K562 (cell line): ENCODE measurements around the gene ASCC2. TPM values are rescaled to one million over a fixed set of nuclear protein-coding genes. Genes with fewer than 3 reads are reported as not detected.

ENCODE experiments used
- ATAC-seq: fragments of 200-7000 bp; cut with Tn5 transposase; 3 replicates; pipeline ENCODE4 v1.9.1; 2020; ENCODE audit warnings: moderate library complexity
- BruUV-seq: library from RNA; stranded (reverse); fragments of 400-500 nt; replicated peaks from 2 replicates; lab custom pipeline; 2021; lab: Mats Ljungman, UMichigan
- CTCF ChIA-PET: fragments of 300-600 bp; formaldehyde crosslinking; extraction: SDS; loops from one replicate; lab custom pipeline; 2021; ENCODE audit warnings: low intra/inter-chr PET ratio; lab: Yijun Ruan, JAX
- POLR2A ChIA-PET: fragments of 300-600, 350-650 bp; sonication (Branson Sonifier 250); formaldehyde crosslinking; extraction: SDS; loops from one replicate; lab custom pipeline; 2021; ENCODE audit warnings: antibody characterized with exemption, inconsistent platforms; lab: Yijun Ruan, JAX
- DNase-seq, 4 experiments: peaks; one replicate each; pipeline versions ENCODE4 v3.0.0 to v3.0.0-alpha.2; 2011 to 2018; ENCODE audit warnings: low spot score in 3 of 4, mixed read lengths in 3 of 4; ENCODE audit errors: extremely low read depth in 1 of 4
- FAIRE-seq: peaks from 2 replicates; lab custom pipeline; 2011; peaks lifted over from hg19 to GRCh38; lab: Jason Lieb, UNC
- H2AFZ ChIP-seq: 2 replicates; pipeline ENCODE4 v1.6.0; 2011; ENCODE audit warnings: low read depth, low read length, control low read depth, inconsistent platforms
- H3K27ac ChIP-seq: fragments of 200-600 bp; 3 replicates; pipeline ENCODE4 v1.8.0; 2011; ENCODE audit warnings: low read depth, mild to moderate bottlenecking, control low read depth, inconsistent platforms, low read length, moderate library complexity, mixed read lengths; ENCODE audit errors: extremely low read depth
- H3K27me3 ChIP-seq, 2 experiments: fragments of 300-600 bp in 1 of 2; 2 replicates in 1 of 2; 3 replicates in 1 of 2; pipeline versions ENCODE4 v1.6.0 to v1.8.0; 2011; ENCODE audit warnings: inconsistent platforms in 2 of 2, low read length in 2 of 2, mild to moderate bottlenecking in 1 of 2, mixed read lengths in 1 of 2, moderate library complexity in 1 of 2; ENCODE audit not compliant: control insufficient read depth in 2 of 2, insufficient read depth in 2 of 2
- H3K36me3 ChIP-seq: fragments of 300-600 bp; 3 replicates; pipeline ENCODE4 v1.8.0; 2011; ENCODE audit warnings: mild to moderate bottlenecking, low read length, inconsistent platforms; ENCODE audit not compliant: control insufficient read depth, insufficient read depth
- H3K4me1 ChIP-seq, 2 experiments: fragments of 200-600 bp in 1 of 2; replicated peaks in 1 of 2; 2 replicates in 1 of 2; 3 replicates in 1 of 2; pipeline versions ENCODE4 v1.5.1 to v1.8.0; 2011; ENCODE audit warnings: inconsistent platforms in 2 of 2, low read length in 2 of 2, mild to moderate bottlenecking in 1 of 2, mixed read lengths in 1 of 2, moderate library complexity in 1 of 2; ENCODE audit not compliant: control insufficient read depth in 2 of 2, insufficient read depth in 2 of 2
- H3K4me2 ChIP-seq: 2 replicates; pipeline ENCODE4 v1.6.1; 2011; ENCODE audit warnings: low read length, control low read depth, inconsistent platforms, mixed read lengths; ENCODE audit not compliant: insufficient read depth
- H3K4me3 ChIP-seq: fragments of 200-600 bp; sonication (generic), shearing (Covaris generic); 2 replicates; pipeline ENCODE4 v1.5.1; 2016; ENCODE audit warnings: control low read depth, inconsistent platforms
- H3K79me2 ChIP-seq: fragments of 200-600 bp; 3 replicates; pipeline ENCODE4 v1.8.0; 2011; ENCODE audit warnings: low read length, inconsistent platforms; ENCODE audit not compliant: control insufficient read depth, insufficient read depth
- H3K9ac ChIP-seq, 2 experiments: 2 replicates each; pipeline versions ENCODE4 v1.6.0 to v1.6.1; 2011; ENCODE audit warnings: low read depth in 2 of 2, low read length in 2 of 2, control low read depth in 1 of 2, inconsistent platforms in 1 of 2, mild to moderate bottlenecking in 1 of 2, mixed read lengths in 1 of 2; ENCODE audit not compliant: insufficient read depth in 1 of 2
- H3K9me1 ChIP-seq: one replicate; pipeline ENCODE4 v1.6.0; 2011; ENCODE audit warnings: inconsistent platforms, mild to moderate bottlenecking, low read length, moderate library complexity; ENCODE audit not compliant: control insufficient read depth, insufficient read depth
- H3K9me3 ChIP-seq: replicated peaks from 2 replicates; pipeline ENCODE4 v1.5.1; 2011; ENCODE audit warnings: low read depth, low read length, inconsistent platforms; ENCODE audit not compliant: control insufficient read depth, insufficient read depth
- H4K20me1 ChIP-seq: replicated peaks from 2 replicates; pipeline ENCODE4 v1.6.1; 2011; ENCODE audit warnings: low read length, inconsistent platforms, mixed read lengths; ENCODE audit not compliant: control insufficient read depth, insufficient read depth
- CREB3L1 ChIP-seq: fragments of 450-650 bp; IDR thresholded peaks from 2 replicates; pipeline ENCODE4 v1.6.1; 2014; ENCODE audit warnings: low read depth, mild to moderate bottlenecking, moderate library complexity, borderline replicate concordance
- HES1 ChIP-seq: fragments of 450-650 bp; IDR thresholded peaks from 2 replicates; pipeline ENCODE4 v1.6.1; 2016; ENCODE audit warnings: low read depth, mild to moderate bottlenecking, moderate library complexity
- KHSRP ChIP-seq: fragments of 450-650 bp; IDR thresholded peaks from 2 replicates; pipeline ENCODE4 v1.6.1; 2017
- LARP7 ChIP-seq: fragments of 450-650 bp; IDR thresholded peaks from 2 replicates; pipeline ENCODE4 v1.6.1; 2016
- NR2C2 ChIP-seq, 2 experiments: fragments of 200-800 bp in 1 of 2; sonication (Bioruptor generic) in 1 of 2; sonication (generic) in 1 of 2; formaldehyde crosslinking in 1 of 2; IDR thresholded peaks; 2 replicates each; pipeline versions ENCODE4 v1.6.1 to v1.8.0; 2016 to 2022; ENCODE audit warnings: mild to moderate bottlenecking in 1 of 2, missing compliant biosample characterization in 1 of 2, missing genetic modification characterization in 1 of 2, missing genetic modification reagents in 1 of 2
- ZNF512 ChIP-seq: IDR thresholded peaks from 2 replicates; pipeline ENCODE4 v1.6.1; 2016; ENCODE audit warnings: missing genetic modification characterization, missing compliant biosample characterization
- ZSCAN32 ChIP-seq: fragments of 450-650 bp; formaldehyde crosslinking; IDR thresholded peaks from 2 replicates; pipeline ENCODE4 v1.4.0; 2020; ENCODE audit warnings: mild to moderate bottlenecking, moderate library complexity
- WGBS: fragments of 100-300 bp; shearing (Covaris generic); methylation state at CpG from one replicate; pipeline ENCODE4 v1.1.6; 2016; ENCODE audit warnings: low coverage, mixed read lengths; ENCODE audit not compliant: insufficient coverage; ENCODE audit errors: missing lambda C conversion rate; 5-methylcytosine and 5-hydroxymethylcytosine counted together
- in situ Hi-C: fragments of 300-500 bp; cut with MboI; formaldehyde crosslinking; loops from 4 replicates; pipeline ENCODE4 v1.15.0; 2018; ENCODE audit warnings: inconsistent platforms, mixed read lengths
- intact Hi-C: fragments of 100-400 bp; cut with micrococcal nuclease; formaldehyde crosslinking; loops from 2 replicates; pipeline ENCODE4 v1.14.2; 2022
- polyA plus RNA-seq, 8 experiments: library from polyadenylated mRNA; depleted of rRNA in 4 of 8; stranded (reverse) in 5 of 8; unstranded in 3 of 8; fragments of >200 nt; fragmentation: Nextera tagmentation in 2 of 8; fragmentation: Illumina TruSeq in 1 of 8; extraction: Ambion mirVana in 2 of 8; extraction: Trizol in 1 of 8; gene quantifications; 2 replicates each; pipeline versions ENCODE4 v1.2.1 to v1.2.3, GENCODE V29; 2011 to 2014; ENCODE audit warnings: inconsistent platforms in 1 of 8, missing spikeins in 1 of 8
- total RNA-seq, 7 experiments: library from RNA; depleted of rRNA in 6 of 7; stranded (reverse); fragments of >200 nt in 6 of 7; fragmentation: Illumina TruSeq in 2 of 7; extraction: Trizol in 2 of 7; gene quantifications; 2 replicates each; pipeline versions ENCODE4 v1.2.1 to v1.2.3, GENCODE V29; 2011 to 2021; ENCODE audit warnings: low replicate concordance in 1 of 7
- TF ChIP-seq, protein P1 (sequence below), 2 experiments: fragments of 450-650 bp; IDR thresholded peaks; 2 replicates each; pipeline ENCODE4 v1.6.1; 2018; ENCODE audit warnings: mild to moderate bottlenecking in 2 of 2, low read depth in 1 of 2; ENCODE audit not compliant: partially characterized antibody in 2 of 2

The ASCC2 gene
- total and polyA plus RNA-seq, 9 of the 15 experiments (the other 6 are each of a cell fraction or from before 2014, with no cell fraction given): 4.0 to 46.7 (median 26.8) TPM

DNA sequence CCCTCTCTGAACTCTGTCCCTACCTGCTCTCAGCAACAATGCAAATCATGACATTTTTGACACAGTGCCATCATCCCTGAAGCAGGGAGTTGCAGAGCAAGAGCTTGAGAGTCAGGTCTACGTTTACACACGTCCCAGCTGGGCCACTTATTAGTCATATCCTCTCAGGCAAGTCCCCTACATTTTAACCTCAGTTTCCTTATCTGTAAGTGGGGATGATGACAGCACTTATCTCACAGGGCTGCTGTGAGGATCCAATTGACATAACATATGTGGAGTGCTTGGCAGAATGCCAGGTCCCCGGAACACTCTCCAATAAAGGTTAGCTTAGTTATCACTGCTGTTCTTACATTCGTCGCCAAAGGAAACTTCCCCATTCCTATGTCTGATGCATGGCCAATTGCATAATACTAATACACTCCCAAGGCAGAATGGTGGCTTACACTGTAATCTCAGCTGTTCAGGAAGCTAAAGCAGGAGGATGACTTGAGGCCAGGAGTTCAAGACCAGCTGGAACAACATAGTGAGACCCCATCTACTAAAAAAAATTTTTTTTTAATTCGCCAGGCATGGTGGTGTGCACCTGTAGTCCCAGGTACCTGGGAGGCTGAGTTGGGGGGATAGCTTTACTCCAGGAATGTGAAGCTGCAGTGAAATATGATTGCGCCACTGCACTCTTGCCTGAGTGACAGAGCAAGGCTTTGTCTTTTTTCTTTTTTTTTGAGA is 16.6 kb downstream of the ASCC2 start (continued):
- TF ChIP-seq NR2C2 (CRISPR knock-in tag; IDR thresholded peaks at IDR 0.05) (no peak), NR2C2 (tag; IDR thresholded peaks at IDR 0.05) (peak; percentile 71), LARP7 (no peak), KHSRP (no peak)
- TF ChIP-seq, protein P1, sequence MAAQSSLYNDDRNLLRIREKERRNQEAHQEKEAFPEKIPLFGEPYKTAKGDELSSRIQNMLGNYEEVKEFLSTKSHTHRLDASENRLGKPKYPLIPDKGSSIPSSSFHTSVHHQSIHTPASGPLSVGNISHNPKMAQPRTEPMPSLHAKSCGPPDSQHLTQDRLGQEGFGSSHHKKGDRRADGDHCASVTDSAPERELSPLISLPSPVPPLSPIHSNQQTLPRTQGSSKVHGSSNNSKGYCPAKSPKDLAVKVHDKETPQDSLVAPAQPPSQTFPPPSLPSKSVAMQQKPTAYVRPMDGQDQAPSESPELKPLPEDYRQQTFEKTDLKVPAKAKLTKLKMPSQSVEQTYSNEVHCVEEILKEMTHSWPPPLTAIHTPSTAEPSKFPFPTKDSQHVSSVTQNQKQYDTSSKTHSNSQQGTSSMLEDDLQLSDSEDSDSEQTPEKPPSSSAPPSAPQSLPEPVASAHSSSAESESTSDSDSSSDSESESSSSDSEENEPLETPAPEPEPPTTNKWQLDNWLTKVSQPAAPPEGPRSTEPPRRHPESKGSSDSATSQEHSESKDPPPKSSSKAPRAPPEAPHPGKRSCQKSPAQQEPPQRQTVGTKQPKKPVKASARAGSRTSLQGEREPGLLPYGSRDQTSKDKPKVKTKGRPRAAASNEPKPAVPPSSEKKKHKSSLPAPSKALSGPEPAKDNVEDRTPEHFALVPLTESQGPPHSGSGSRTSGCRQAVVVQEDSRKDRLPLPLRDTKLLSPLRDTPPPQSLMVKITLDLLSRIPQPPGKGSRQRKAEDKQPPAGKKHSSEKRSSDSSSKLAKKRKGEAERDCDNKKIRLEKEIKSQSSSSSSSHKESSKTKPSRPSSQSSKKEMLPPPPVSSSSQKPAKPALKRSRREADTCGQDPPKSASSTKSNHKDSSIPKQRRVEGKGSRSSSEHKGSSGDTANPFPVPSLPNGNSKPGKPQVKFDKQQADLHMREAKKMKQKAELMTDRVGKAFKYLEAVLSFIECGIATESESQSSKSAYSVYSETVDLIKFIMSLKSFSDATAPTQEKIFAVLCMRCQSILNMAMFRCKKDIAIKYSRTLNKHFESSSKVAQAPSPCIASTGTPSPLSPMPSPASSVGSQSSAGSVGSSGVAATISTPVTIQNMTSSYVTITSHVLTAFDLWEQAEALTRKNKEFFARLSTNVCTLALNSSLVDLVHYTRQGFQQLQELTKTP (IDR thresholded peaks at IDR 0.05; ENCODE audit: low read depth in 1 of 2, partially characterized antibody in 2 of 2): peak in 1 of 2 experiments; percentile 65

DNA sequence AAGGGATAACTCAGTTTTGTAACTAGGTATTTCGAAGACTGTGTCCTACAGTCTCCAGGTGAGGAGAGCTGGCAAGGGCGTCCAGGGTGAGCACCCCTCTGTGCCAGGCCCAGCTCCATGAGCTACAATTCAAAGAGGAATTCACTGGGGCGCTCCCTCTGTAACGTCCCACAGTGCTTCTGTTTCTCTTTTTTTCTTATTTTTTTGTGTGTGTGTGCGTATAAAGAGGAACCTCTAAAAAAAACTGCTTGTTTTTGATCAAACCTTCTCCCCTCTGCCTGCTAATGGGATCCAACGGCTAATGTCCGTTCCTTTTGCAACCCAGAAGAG is 17.1 kb downstream of the ASCC2 start:
- no peaks in the 10 kb centered on the region for H3K9me1 ChIP-seq
- DNase-seq (no peak), FAIRE-seq (no peak), ATAC-seq (no peak)
- peaks cover 65% of the 10 kb centered on the region; the same call in 2 of the 3 replicates for H3K36me3 ChIP-seq
- H3K27me3 ChIP-seq: no peaks in the 10 kb centered on the region
- in situ Hi-C loops (no loop called here), intact Hi-C loops (loop anchor here (1.0 kb wide), 1 partner anchor 17 kb away; the partner anchor contains the start of gene ASCC2)
- H3K4me1 ChIP-seq: peaks cover 4 to 12% of the 10 kb centered on the region in 2 experiments; a peak in 3 of 5 replicates
- 50% methylated on average over 7 of the region's 7 CpGs for WGBS
- ChIA-PET POLR2A (interaction anchor here (0.5 to 2.3 kb wide), 5 partner anchors 11 to 296 kb away, joined by 3 to 6 read pairs (median 4); partner anchors contain the start of genes ASCC2 and ZMAT5), CTCF (interaction anchor here (0.6 kb wide), 1 partner anchor 436 kb away, joined by 3 read pairs; no protein-coding TSS in a partner anchor)
- H3K9ac ChIP-seq: no peak overlapping the region
- no peaks in the 10 kb centered on the region for H3K9me3 ChIP-seq
- H3K4me3 ChIP-seq: no peak overlapping the region
- H3K4me2 ChIP-seq: no peak overlapping the region
- BruUV-seq: no TSS peak
- H3K27ac ChIP-seq: peak overlapping the region; percentile 6; the same call in 2 of the 3 replicates
- peaks cover 9% of the 10 kb centered on the region; the same call in 1 of the 2 replicates for H4K20me1 ChIP-seq
- no peaks in the 10 kb centered on the region for H3K79me2 ChIP-seq
- no peak overlapping the region for H2AFZ ChIP-seq
- no peak for TF ChIP-seq ZNF512 (tag)
- TF ChIP-seq CREB3L1: no peak
- no peak for TF ChIP-seq ZSCAN32 (CRISPR knock-in tag)
- TF ChIP-seq HES1: no peak
